GM23338 (cell line): ENCODE results near the gene NLN. TPM values are rescaled to one million over a fixed set of nuclear protein-coding genes. Genes with fewer than 3 reads are reported as not detected.
A peak's percentile ranks its signal among the peaks of the same experiment; 100 is the strongest.

ENCODE experiments used
- ATAC-seq: fragments of 200-7000 bp; cut with Tn5 transposase; 3 replicates; pipeline ENCODE4 v1.9.1; 2020
- DNase-seq: peaks from one replicate; pipeline ENCODE4 v3.0.0-alpha.2; 2015; ENCODE audit warnings: low spot score
- H2AFZ ChIP-seq: fragments of 200-600 bp; sonication (generic); 2 replicates; pipeline ENCODE4 v1.8.0; 2016; ENCODE audit warnings: antibody characterized with exemption, mild to moderate bottlenecking, moderate library complexity
- H3F3A ChIP-seq: fragments of 200-600 bp; sonication (generic); replicated peaks from 2 replicates; pipeline ENCODE4 v1.8.0; 2017; ENCODE audit warnings: antibody characterized with exemption, mixed run types, low read depth
- H3K27ac ChIP-seq: fragments of 200-600 bp; sonication (generic); 2 replicates; pipeline ENCODE4 v1.6.1; 2016; ENCODE audit warnings: low read depth
- H3K27me3 ChIP-seq: fragments of 200-600 bp; sonication (generic); 2 replicates; pipeline ENCODE4 v1.8.0; 2016; ENCODE audit warnings: mild to moderate bottlenecking, mixed run types, moderate library complexity; ENCODE audit not compliant: insufficient read depth
- H3K36me3 ChIP-seq: fragments of 200-600 bp; sonication (generic); 2 replicates; pipeline ENCODE4 v1.8.0; 2016; ENCODE audit warnings: mild to moderate bottlenecking; ENCODE audit not compliant: insufficient read depth
- H3K4me1 ChIP-seq: fragments of 200-600 bp; sonication (generic); 2 replicates; pipeline ENCODE4 v1.8.0; 2016; ENCODE audit warnings: mild to moderate bottlenecking, moderate library complexity; ENCODE audit not compliant: insufficient read depth
- H3K4me2 ChIP-seq: fragments of 200-600 bp; sonication (generic); 2 replicates; pipeline ENCODE4 v1.7.1; 2017; ENCODE audit warnings: mixed run types
- H3K4me3 ChIP-seq: fragments of 200-600 bp; sonication (generic); 2 replicates; pipeline ENCODE4 v1.6.1; 2016; ENCODE audit warnings: mixed run types
- H3K79me2 ChIP-seq: fragments of 200-600 bp; sonication (generic); replicated peaks from 2 replicates; pipeline ENCODE4 v1.8.0; 2017; ENCODE audit warnings: mild to moderate bottlenecking; ENCODE audit not compliant: insufficient read depth
- H3K9me2 ChIP-seq: fragments of 200-600 bp; sonication (generic); 2 replicates; pipeline ENCODE4 v1.8.0; 2017; ENCODE audit not compliant: insufficient read depth
- H4K20me1 ChIP-seq: fragments of 200-600 bp; sonication (generic); replicated peaks from 2 replicates; pipeline ENCODE4 v1.8.0; 2017; ENCODE audit warnings: mild to moderate bottlenecking; ENCODE audit not compliant: insufficient read depth
- H3K27ac Mint-ChIP-seq: 2 replicates; pipeline ENCODE4 v1.8.0; 2020; ENCODE audit warnings: inconsistent platforms, mild to moderate bottlenecking, moderate library complexity, mixed read lengths
- H3K27me3 Mint-ChIP-seq: 3 replicates; pipeline ENCODE4 v1.8.0; 2022; ENCODE audit warnings: low read depth, mild to moderate bottlenecking, moderate library complexity, mixed read lengths, inconsistent platforms; ENCODE audit not compliant: insufficient read depth, poor library complexity
- H3K36me3 Mint-ChIP-seq: 3 replicates; pipeline ENCODE4 v1.8.0; 2021; ENCODE audit warnings: low read depth, mild to moderate bottlenecking, inconsistent platforms, moderate library complexity, mixed read lengths
- H3K4me1 Mint-ChIP-seq: 3 replicates; pipeline ENCODE4 v1.8.0; 2020; ENCODE audit warnings: mild to moderate bottlenecking, inconsistent platforms, mixed read lengths
- H3K4me3 Mint-ChIP-seq: 3 replicates; pipeline ENCODE4 v1.8.0; 2021; ENCODE audit warnings: moderate library complexity, mild to moderate bottlenecking, inconsistent platforms, mixed read lengths
- H3K9me3 Mint-ChIP-seq: 3 replicates; pipeline ENCODE4 v1.8.0; 2020; ENCODE audit warnings: moderate library complexity, mild to moderate bottlenecking, inconsistent platforms, mixed read lengths
- CREB1 ChIP-seq: fragments of 250-450 bp; sonication (Bioruptor Pico); IDR thresholded peaks from 2 replicates; pipeline ENCODE4 v1.5.0; 2020; ENCODE audit warnings: low read depth, mild to moderate bottlenecking, moderate library complexity
- CTCF ChIP-seq, 2 experiments: fragments of 200-600 bp in 1 of 2; sonication (generic) in 1 of 2; conservative IDR thresholded peaks; 2 replicates each; pipeline versions ENCODE4 v1.5.1 to v1.6.1; 2016 to 2017; ENCODE audit warnings: antibody characterized with exemption in 2 of 2, low read depth in 2 of 2, mild to moderate bottlenecking in 2 of 2, moderate library complexity in 1 of 2
- ETS1 ChIP-seq: IDR thresholded peaks from 2 replicates; pipeline ENCODE4 v1.6.1; 2016; ENCODE audit warnings: antibody characterized with exemption
- EZH2phosphoT487 ChIP-seq: fragments of 200-600 bp; sonication (generic); IDR thresholded peaks from one replicate; pipeline ENCODE4 v1.8.1; 2018; ENCODE audit warnings: antibody characterized with exemption; ENCODE audit not compliant: unreplicated experiment
- JUNB ChIP-seq: IDR thresholded peaks from one replicate; pipeline ENCODE4 v1.6.1; 2016; ENCODE audit warnings: antibody characterized with exemption; ENCODE audit not compliant: unreplicated experiment
- NANOG ChIP-seq: IDR thresholded peaks from 2 replicates; pipeline ENCODE4 v1.6.1; 2016; ENCODE audit warnings: antibody characterized with exemption, borderline replicate concordance
- POLR2AphosphoS5 ChIP-seq: IDR thresholded peaks from 2 replicates; pipeline ENCODE4 v1.6.1; 2016; ENCODE audit warnings: antibody characterized with exemption, low read depth
- STAT1 ChIP-seq: IDR thresholded peaks from one replicate; pipeline ENCODE4 v1.6.1; 2016; ENCODE audit warnings: antibody characterized with exemption; ENCODE audit not compliant: unreplicated experiment
- ZNF114 ChIP-seq: fragments of 250-450 bp; sonication (Bioruptor Pico); IDR thresholded peaks from 2 replicates; pipeline ENCODE4 v1.5.0; 2020; ENCODE audit warnings: mild to moderate bottlenecking, moderate library complexity
- ZNF331 ChIP-seq: fragments of 250-450 bp; sonication (Bioruptor Pico); IDR thresholded peaks from 2 replicates; pipeline ENCODE4 v1.5.0; 2020; ENCODE audit warnings: low read depth, mild to moderate bottlenecking, moderate library complexity
- ZNF462 ChIP-seq: fragments of 250-450 bp; sonication (Bioruptor Pico); IDR thresholded peaks from 2 replicates; pipeline ENCODE4 v1.5.0; 2020; ENCODE audit warnings: mild to moderate bottlenecking, moderate library complexity
- long read RNA-seq: library from polyadenylated mRNA; unstranded; transcript quantifications from one replicate; pipeline ENCODE4 v2.0.0, GENCODE V29; 2020; ENCODE audit not compliant: unreplicated experiment
- polyA plus RNA-seq: library from polyadenylated mRNA; unstranded; fragments of >200 nt; fragmentation: Nextera tagmentation; extraction: Ambion mirVana; gene quantifications from 2 replicates; pipeline ENCODE4 v1.2.1, GENCODE V29; 2016
- total RNA-seq: library from RNA; depleted of rRNA; stranded (reverse); fragments of >200 nt; shearing (Covaris generic); gene quantifications from 2 replicates; pipeline ENCODE4 v1.2.3, GENCODE V29; 2014; rRNA removed

The NLN gene
- total RNA-seq (155 and 168 TPM in 2 replicates), polyA plus RNA-seq (49.5 and 56.4 TPM in 2 replicates)
- long read RNA-seq, full-length matches to known transcripts: 26 of 48 reads
- long read RNA-seq, partial matches to known transcripts: 11 of 48 reads
- long read RNA-seq, other reads (novel, unspliced or antisense): 11 of 48 reads

- Histone ChIP-seq H3K27me3 (no peaks in the 10 kb centered on the region), H4K20me1 (peaks cover 9% of the 10 kb centered on the region), H3K4me2 (peak within 1 kb of the TSS; percentile 95), H3K4me1 (peaks cover 29% of the 10 kb centered on the region), H3K36me3 (no peaks in the 10 kb centered on the region), H2AFZ (peak within 1 kb of the TSS; percentile 89), H3K79me2 (peaks cover 56% of the 10 kb centered on the region), H3K4me3 (peak within 1 kb of the TSS; percentile 89), H3F3A (peaks cover 5% of the 10 kb centered on the region), H3K9me2 (no peaks in the 10 kb centered on the region), H3K27ac (peak within 1 kb of the TSS; percentile 97)
- peak within 1 kb of the TSS; percentile 98 for H3K27ac Mint-ChIP-seq
- H3K9me3 Mint-ChIP-seq: no peaks in the 10 kb centered on the region; the same call in 1 of the 3 replicates
- DNase-seq (peak; percentile 87), ATAC-seq (peak; percentile 91)
- TF ChIP-seq POLR2AphosphoS5 (peak; percentile 95), JUNB (no peak), ETS1 (no peak), STAT1 (no peak), ZNF114 (CRISPR knock-in tag) (no peak), CREB1 (CRISPR knock-in tag) (no peak)
- H3K27me3 Mint-ChIP-seq: peaks cover 4% of the 10 kb centered on the region
- H3K36me3 Mint-ChIP-seq: peaks cover 16% of the 10 kb centered on the region
- H3K4me3 Mint-ChIP-seq: peak within 1 kb of the TSS; percentile 95
- peaks cover 19% of the 10 kb centered on the region for H3K4me1 Mint-ChIP-seq
Measured at GRCh38 chr5:65721720-65722574, at the start of gene NLN, which contains the start of gene SGTB. TSS of gene NLN (plus strand) at chr5:65722205. CDS start at chr5:65722374, 169 bp downstream. TSS of gene SGTB (minus strand) at chr5:65722109. CDS start at chr5:65720807, 1,302 bp downstream.

DNA sequence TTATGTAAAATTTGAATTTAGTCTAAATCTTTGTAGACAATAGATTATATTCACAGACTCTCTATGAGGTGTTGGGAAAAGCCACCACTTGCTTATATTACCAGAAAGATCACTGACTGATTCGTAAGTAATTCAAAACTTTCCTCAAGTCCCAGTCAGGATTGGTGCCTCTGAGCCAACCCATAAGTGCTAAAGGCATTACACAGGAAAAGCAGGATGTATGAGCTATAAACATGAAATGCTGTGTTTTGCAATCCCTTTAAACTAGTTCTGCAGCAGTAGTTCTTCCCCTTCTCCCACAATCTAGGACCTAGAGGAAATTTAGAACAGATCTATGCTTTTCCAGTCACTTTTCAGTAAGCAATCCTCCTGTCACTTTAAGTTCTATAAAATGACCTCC, 49.2 kb upstream of the NLN start:
- Histone ChIP-seq H3K36me3 (no peaks in the 10 kb centered on the region), H3K79me2 (no peaks in the 10 kb centered on the region), H3K4me1 (no peaks in the 10 kb centered on the region), H3F3A (no peaks in the 10 kb centered on the region), H3K4me2 (no peak overlapping the region), H3K27ac (no peak overlapping the region), H3K4me3 (no peak overlapping the region), H3K9me2 (no peaks in the 10 kb centered on the region), H4K20me1 (no peaks in the 10 kb centered on the region; the same call in 1 of the 2 replicates), H3K27me3 (no peaks in the 10 kb centered on the region), H2AFZ (no peak overlapping the region)
- Mint-ChIP-seq H3K36me3 (no peaks in the 10 kb centered on the region), H3K4me3 (no peak overlapping the region), H3K4me1 (no peaks in the 10 kb centered on the region), H3K27me3 (no peaks in the 10 kb centered on the region), H3K27ac (no peak overlapping the region), H3K9me3 (no peaks in the 10 kb centered on the region)
- ATAC-seq (no peak), DNase-seq (no peak)
- no peak for TF ChIP-seq JUNB
- no peak for TF ChIP-seq EZH2phosphoT487
- TF ChIP-seq NANOG: no peak
- no peak for TF ChIP-seq POLR2AphosphoS5
- TF ChIP-seq CTCF (conservative IDR thresholded peaks at IDR 0.05; ENCODE audit: low read depth in 2 of 2): no peak
- TF ChIP-seq CREB1 (CRISPR knock-in tag): no peak
- TF ChIP-seq ZNF331 (CRISPR knock-in tag): no peak
- TF ChIP-seq ZNF114 (CRISPR knock-in tag): no peak
- no peak for TF ChIP-seq ZNF462 (CRISPR knock-in tag)
